Measurements from ENCODE around the gene C1orf210. TPM values are rescaled to one million over a fixed set of nuclear protein-coding genes. Genes with fewer than 3 reads are reported as not detected.

The C1orf210 gene
- total and polyA plus RNA-seq, 9 of the 15 experiments (the other 6 are each of a cell fraction or from before 2014, with no cell fraction given) = 0.21 TPM; not detected in 8

DNA sequence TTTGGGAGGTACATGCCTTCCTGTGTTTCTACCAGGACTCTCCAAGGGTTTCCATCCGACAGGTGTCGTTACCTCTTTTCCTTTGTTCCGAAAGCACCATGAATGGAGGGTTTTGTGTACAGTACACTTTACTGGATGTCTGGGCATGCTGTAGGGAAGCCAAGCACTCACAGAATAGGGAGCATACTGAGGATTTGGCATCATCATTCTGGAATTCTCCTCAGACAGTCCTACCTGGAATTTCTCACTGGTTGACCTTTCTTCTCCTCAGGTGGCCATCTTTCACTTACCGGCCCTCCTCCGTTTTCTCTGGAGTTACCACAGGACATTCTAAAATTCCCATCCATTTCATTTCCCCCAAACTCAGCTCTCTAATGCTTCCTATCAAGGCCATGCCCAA is 46.3 kb upstream of the C1orf210 start (continued):
- TF ChIP-seq, protein P1, sequence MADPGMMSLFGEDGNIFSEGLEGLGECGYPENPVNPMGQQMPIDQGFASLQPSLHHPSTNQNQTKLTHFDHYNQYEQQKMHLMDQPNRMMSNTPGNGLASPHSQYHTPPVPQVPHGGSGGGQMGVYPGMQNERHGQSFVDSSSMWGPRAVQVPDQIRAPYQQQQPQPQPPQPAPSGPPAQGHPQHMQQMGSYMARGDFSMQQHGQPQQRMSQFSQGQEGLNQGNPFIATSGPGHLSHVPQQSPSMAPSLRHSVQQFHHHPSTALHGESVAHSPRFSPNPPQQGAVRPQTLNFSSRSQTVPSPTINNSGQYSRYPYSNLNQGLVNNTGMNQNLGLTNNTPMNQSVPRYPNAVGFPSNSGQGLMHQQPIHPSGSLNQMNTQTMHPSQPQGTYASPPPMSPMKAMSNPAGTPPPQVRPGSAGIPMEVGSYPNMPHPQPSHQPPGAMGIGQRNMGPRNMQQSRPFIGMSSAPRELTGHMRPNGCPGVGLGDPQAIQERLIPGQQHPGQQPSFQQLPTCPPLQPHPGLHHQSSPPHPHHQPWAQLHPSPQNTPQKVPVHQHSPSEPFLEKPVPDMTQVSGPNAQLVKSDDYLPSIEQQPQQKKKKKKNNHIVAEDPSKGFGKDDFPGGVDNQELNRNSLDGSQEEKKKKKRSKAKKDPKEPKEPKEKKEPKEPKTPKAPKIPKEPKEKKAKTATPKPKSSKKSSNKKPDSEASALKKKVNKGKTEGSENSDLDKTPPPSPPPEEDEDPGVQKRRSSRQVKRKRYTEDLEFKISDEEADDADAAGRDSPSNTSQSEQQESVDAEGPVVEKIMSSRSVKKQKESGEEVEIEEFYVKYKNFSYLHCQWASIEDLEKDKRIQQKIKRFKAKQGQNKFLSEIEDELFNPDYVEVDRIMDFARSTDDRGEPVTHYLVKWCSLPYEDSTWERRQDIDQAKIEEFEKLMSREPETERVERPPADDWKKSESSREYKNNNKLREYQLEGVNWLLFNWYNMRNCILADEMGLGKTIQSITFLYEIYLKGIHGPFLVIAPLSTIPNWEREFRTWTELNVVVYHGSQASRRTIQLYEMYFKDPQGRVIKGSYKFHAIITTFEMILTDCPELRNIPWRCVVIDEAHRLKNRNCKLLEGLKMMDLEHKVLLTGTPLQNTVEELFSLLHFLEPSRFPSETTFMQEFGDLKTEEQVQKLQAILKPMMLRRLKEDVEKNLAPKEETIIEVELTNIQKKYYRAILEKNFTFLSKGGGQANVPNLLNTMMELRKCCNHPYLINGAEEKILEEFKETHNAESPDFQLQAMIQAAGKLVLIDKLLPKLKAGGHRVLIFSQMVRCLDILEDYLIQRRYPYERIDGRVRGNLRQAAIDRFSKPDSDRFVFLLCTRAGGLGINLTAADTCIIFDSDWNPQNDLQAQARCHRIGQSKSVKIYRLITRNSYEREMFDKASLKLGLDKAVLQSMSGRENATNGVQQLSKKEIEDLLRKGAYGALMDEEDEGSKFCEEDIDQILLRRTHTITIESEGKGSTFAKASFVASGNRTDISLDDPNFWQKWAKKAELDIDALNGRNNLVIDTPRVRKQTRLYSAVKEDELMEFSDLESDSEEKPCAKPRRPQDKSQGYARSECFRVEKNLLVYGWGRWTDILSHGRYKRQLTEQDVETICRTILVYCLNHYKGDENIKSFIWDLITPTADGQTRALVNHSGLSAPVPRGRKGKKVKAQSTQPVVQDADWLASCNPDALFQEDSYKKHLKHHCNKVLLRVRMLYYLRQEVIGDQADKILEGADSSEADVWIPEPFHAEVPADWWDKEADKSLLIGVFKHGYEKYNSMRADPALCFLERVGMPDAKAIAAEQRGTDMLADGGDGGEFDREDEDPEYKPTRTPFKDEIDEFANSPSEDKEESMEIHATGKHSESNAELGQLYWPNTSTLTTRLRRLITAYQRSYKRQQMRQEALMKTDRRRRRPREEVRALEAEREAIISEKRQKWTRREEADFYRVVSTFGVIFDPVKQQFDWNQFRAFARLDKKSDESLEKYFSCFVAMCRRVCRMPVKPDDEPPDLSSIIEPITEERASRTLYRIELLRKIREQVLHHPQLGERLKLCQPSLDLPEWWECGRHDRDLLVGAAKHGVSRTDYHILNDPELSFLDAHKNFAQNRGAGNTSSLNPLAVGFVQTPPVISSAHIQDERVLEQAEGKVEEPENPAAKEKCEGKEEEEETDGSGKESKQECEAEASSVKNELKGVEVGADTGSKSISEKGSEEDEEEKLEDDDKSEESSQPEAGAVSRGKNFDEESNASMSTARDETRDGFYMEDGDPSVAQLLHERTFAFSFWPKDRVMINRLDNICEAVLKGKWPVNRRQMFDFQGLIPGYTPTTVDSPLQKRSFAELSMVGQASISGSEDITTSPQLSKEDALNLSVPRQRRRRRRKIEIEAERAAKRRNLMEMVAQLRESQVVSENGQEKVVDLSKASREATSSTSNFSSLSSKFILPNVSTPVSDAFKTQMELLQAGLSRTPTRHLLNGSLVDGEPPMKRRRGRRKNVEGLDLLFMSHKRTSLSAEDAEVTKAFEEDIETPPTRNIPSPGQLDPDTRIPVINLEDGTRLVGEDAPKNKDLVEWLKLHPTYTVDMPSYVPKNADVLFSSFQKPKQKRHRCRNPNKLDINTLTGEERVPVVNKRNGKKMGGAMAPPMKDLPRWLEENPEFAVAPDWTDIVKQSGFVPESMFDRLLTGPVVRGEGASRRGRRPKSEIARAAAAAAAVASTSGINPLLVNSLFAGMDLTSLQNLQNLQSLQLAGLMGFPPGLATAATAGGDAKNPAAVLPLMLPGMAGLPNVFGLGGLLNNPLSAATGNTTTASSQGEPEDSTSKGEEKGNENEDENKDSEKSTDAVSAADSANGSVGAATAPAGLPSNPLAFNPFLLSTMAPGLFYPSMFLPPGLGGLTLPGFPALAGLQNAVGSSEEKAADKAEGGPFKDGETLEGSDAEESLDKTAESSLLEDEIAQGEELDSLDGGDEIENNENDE (IDR thresholded peaks at IDR 0.05; ENCODE audit: low read depth, low read length) = no peak
